ELF-1 (cell line): ENCODE data around the gene PKDCC.
"Not testable (repeated sequence)": the region's sequence is repeated elsewhere in the genome, so short reads cannot be mapped to it uniquely, and the experiment has no call there.

Source experiments
- DNase-seq: peaks from one replicate; pipeline ENCODE4 v3.0.0-alpha.2; 2016; ENCODE audit warnings: low read depth, low spot score

Gene PKDCC

DNA sequence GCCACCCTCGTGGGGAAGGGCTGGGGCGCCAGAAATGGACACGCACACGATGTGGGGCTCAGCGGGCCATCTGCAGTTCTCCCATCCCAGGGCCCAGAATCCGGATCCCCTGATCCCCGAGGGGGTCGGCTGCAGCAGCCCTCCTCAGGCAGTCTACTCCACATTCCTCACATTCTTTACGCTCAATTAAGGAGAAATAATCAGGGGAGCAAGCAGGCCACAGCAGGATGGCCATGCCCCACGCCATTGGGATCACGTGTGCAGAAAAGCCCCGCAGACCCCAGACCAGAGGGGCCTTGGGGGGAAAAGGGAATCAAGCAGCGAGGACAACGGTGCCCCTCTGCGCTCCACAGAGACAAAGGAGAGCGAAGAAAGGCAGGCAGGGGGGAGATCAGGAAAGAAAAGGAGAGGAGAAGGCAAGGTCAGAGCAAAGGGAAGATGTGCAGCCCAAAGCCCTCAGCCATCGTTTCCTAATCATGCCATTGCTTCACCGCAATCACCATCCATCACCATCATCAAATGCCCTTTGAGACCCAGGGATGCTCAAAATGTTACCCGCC lies 17.5 kb upstream of the PKDCC start:
- peak; percentile 90 for DNase-seq

DNA sequence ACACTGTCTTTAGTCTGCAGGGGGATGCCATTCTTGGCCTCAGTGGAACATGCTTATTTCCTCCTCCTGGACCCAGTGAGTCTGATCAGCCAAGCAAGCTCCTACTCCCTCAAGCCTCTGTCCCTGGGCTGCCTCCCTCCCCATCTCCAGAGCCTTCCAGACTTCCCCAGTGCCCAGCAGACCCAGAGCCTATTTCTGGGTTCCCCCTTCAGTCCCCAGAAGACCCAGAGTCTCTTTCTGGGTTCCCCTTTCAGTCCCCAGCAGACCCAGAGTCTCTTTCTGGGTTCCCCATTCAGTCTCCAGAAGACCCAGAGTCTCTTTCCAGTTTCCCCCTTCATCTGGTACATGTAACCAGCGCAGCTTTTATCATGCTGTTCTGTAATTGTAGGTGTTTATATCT lies 17.0 kb upstream of the PKDCC start:
- DNase-seq: no peak

DNA sequence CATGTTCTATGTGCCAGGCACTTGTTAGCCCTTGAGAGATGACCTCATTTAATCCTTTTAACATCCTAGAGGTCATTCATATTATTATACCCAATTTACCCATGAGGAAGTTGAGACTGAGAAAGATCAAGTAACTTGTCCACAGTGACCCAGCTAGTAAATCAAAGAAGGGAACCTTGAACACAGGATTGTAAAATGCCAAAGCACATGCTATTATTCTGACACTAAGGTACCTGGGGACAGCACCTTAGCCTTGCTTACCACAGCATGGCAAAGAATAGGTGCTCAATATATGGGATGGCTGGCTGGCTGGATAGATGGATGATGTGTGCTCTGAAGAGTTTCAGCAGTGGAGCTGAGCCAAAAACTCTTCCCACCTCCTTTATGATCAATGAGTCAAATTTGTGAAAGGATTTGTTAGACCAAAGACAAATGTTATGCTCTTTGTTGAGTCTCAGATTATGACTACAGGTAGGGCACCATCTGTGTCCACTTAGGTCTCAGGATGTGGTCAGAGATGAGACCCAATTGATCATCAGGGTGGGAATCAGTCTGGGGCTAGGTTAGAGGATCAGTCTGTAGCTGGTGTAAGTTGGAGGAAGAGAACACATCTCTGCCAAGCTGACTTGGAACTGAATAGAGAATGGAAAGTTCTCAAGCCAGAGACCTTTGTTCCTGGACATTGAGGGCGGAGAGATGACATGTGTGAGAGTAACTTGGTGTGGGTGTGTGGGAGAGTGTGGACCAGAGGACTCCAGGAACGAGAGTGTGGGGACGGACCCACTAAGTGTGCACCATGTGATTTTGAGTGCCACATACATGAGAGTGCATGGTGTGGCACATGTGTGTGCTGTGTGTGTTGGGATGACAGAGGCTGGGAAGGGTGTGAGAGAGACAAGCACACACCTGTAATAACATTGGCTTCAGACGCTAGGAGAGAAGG lies 16.3 kb upstream of the PKDCC start:
- DNase-seq: no peak

DNA sequence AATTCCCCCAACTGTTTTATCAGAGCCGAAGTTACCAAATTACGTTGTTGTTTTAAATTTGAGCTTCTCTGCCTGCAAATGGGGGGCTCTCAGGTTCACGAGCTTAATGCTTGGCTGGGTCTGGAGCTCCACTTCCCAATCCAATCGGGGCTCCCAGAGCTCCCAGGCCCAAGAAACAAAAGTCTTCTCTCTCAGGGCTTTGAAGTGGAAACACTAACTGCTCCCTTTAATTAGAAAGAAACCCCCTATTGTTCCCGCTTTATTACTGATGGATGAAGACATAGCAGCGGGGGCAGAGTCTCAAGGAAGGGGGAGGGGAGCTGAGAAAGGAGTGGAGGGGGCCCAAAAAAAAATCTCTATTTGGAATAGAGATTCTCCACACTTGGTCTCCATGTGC lies 15.6 kb upstream of the PKDCC start:
- no peak for DNase-seq

DNA sequence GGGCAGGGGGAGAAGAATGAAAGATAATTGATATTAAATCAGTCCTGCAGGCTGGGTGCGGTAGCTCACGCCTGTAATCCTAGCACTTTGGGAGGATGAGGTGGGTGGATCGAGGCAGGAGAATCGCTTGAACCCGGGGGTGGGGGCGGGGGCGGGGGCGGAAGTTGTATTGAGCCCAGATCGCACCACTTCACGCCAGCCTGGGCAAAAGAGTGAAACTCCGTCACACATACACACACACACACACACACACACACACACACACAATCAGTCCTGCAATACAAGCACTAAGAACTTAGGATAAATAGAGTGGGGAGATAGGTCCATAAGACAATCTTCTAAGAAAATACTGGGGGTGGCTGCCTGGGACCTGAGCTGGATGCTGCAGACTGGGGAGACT lies 15.1 kb upstream of the PKDCC start:
- DNase-seq: no peak

DNA sequence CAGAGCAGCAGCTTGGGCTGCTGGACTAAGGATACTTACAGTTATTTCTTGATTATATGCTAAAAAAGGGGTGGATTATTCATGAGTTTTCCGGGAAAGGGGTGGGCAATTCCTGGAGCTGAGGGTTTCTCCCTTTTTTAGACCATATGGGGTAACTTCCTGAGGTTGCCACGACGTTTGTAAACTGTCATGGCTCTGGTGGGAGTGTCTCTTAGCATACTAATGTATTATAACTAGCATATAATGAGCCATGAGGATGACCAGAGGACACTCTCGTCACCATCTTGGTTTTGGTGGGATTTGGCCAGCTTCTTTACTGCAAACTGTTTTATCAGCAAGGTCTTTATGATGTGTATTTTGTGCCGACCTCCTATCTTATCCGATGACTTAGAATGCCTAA lies 13.7 kb upstream of the PKDCC start:
- DNase-seq: not testable (repeated sequence)

DNA sequence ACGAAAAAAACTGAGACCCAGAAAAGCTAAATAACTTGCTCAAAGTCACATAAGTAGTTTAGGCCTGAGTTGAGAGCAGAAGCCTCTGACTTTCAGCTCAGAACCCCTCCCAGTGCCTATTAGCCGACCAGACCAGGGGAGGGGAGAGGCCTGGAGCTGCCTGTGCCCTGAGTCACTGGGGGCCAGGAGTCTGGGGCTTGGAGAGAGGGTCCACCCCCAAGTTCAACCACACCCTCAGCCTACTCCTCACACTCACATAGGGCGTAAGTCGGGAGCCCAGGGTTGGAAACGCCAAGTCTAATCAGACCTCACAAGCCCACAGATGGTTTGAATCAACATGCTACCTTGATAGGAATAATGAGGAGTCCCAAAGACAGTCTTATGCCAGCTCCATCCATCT lies 12.6 kb upstream of the PKDCC start:
- peak; percentile 54 for DNase-seq

DNA sequence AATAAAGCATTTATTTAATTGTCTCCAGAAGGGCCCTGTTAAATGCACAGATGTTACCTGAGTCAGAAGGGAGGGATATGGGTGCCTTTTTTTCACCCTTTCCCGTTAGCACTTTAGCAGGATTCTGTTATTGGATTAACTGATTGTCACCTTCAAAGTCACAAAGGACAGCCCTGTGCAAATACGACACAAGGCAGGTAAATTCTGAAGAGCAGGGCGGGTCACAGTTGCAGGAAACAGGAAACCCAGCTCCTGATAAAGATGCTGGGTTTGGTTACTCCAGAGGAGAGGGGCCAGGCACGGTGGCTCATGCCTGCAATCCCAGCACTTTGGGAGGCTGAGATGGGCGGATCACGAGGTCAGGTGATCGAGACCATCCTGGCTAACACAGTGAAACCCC lies 11.4 kb upstream of the PKDCC start:
- DNase-seq: no peak

DNA sequence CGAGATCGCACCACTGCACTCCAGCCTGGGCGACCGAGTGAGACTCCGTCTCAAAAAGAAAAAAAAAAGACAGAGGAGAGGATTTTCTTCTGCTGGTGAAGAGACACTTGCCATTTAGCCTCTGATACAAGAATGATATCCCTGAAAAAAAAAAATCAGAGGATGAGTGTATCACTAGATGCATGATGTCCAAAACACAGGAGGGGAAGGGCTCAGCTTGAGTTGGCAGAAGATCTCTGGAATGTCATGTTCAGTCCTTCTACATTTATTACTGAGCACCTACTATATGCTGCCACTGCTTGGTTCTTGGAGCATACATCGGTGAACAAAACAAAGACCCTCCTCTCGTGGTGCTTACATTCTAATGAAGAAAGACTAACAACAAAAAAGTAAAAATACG lies 10.9 kb upstream of the PKDCC start:
- no peak for DNase-seq

DNA sequence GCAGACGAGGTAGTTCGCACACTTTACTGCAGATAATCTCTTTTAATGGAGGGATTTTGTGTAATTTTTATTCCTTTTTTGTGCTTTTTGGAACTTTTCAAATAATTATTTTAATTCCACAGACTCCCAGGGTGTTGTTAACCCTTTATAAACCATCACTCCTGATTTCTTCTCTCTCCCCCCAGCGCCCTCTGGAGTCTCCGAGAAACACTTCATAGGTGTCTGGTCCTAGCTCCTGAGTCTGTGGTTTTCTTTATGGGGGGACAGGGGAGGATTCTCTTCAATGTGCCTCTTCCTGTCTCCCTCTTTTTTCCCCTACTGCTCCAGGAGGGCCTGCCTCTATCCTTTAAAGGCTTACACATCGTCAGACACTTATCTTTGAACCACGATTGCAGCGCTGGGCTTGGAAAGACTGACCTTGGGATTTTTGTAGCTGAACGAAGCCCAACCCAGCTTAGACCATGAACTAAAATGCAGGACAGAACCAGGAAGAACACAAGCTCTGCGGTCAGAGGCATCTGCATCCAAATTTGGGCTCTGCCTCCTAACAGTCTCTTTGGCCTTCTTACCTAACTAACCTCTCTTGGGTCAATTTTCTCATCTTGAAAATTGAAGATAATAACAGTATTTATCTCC lies 7.1 kb upstream of the PKDCC start:
- DNase-seq: no peak

DNA sequence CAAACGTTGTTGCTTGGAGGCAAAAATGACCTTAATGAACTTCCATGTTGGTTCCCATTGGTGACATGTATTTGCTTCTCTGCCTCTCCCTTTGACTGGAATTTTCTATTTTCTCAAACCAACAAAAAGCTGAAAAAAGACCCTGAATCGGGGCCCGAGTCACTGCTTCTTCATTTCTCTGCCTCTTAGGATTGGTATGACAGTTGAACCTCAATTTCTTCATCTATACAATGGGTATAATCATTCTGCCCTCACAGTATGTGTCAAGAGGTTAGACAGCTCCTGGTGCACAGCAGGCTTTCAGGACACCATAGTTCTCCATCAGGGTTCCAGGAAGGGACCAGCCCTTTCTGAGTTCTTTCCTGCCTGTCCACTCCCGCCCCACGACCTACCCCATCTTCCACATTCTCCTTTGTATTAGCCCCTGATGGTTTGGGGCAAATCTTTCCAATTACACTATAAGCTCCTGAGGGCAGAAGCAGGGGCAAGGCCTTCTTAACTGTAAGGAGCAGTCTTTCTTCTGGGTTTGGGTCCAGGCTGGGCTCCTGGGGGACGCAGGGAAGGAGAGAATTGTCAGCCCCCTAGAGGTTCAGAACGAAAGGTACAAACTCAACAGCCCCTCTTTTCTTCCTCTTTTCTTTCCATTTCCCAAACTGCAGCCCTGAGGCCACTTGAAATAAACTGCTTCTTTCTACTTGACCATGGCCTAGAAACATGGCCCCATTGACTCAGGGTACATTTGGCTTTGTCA lies 6.3 kb upstream of the PKDCC start:
- no peak for DNase-seq

DNA sequence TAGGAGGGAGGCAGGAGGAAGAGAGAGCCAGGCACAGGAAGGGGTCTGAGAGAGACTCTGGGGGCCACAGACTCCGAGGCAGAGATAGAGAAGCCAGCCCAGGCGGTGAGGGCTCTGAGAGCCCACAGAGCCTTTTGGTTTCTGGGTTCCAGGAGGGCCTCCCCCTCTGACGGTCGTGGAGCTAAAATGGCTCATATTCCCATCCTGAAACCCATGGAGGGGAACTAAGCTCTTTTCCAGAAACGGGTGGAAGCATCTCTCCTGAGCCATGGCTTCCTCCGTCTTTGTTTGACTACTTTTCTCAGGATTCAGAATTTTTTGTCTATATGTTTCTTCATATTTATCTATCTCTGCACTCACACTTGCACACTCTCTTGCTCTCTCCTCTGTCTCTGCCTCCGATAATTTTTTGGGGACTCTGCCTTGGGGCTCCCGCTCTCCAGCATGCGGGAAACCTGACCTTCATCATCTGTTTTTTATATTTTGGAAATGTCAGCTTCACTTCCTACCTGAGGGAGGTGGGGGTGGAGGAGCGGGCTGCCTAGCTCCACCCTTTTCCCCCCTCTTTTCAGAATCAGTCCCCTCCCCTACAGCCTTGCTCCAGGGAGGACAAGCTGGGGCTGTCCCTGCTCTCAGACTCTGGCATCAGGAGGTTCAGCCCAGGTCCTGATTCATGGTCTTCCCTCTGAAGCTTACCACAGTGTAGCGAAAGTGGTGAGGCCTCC lies 5.0 kb upstream of the PKDCC start:
- no peak for DNase-seq

DNA sequence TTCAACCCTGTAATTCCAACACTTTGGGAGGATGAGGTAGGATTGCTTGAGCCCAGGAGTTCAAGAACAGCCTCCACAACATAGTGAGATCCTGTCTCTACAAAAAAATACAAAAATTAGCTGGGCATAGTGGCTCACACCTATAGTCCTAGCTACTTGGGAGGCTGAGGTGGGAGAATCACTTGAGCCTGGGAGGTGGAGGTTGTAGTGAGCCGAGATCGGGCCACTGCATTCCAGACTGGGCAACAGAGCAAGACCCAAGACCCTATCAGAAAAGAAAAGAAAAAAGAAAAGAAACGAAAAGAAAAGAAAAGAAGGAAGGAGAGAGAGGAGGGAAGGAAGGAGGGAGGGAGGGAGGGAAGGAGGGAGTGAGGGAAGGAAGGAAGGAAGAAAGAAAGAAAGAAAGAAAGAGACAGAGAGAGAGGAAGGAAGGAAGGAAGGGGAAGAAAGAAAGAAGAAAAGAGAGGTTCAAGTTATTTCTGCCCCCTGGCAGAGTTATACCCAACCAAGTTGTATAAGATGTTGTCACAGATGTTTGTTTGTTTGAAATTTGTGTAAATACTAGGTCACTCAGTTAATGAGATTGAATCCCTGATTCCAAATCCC lies 3.9 kb upstream of the PKDCC start:
- DNase-seq: no peak

DNA sequence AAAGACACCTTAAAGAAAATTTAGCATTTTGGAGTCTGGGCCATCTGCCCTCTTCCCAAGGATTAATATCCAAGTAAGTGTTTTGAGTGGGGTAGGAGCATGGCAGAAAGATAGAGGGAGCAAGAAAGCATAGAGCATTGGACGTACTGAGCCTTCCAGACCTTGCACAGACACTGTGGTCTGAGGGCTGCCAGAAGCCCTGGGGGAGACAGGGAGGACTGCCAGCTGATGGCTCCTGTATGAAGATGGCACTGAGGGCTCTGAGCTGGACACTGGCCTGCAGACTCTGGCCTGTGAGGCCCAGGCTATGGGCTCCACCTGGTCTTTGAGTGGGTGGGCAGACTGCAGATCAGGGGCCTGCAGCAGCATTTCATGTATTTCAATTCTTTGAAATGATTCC lies 2.9 kb upstream of the PKDCC start:
- DNase-seq: no peak

DNA sequence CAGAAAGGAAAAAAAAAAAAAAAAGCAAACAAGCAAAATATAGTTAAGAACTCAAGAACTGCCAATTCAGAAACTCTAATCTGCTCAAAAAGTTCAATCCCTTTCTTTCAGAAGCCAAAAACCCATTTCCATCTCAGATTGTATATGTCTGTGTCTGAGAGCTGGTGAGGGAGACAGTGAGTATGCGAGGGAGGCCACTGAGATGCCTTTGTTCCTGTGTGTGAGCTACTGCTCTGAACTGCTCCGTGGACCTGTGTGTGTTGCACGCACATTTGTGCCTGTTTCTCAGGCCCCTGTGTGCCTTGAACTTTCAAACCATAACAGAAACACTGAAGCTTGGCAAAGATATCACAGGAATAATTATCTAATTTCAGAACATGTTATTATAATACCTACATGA lies 2.5 kb upstream of the PKDCC start:
- DNase-seq: no peak

DNA sequence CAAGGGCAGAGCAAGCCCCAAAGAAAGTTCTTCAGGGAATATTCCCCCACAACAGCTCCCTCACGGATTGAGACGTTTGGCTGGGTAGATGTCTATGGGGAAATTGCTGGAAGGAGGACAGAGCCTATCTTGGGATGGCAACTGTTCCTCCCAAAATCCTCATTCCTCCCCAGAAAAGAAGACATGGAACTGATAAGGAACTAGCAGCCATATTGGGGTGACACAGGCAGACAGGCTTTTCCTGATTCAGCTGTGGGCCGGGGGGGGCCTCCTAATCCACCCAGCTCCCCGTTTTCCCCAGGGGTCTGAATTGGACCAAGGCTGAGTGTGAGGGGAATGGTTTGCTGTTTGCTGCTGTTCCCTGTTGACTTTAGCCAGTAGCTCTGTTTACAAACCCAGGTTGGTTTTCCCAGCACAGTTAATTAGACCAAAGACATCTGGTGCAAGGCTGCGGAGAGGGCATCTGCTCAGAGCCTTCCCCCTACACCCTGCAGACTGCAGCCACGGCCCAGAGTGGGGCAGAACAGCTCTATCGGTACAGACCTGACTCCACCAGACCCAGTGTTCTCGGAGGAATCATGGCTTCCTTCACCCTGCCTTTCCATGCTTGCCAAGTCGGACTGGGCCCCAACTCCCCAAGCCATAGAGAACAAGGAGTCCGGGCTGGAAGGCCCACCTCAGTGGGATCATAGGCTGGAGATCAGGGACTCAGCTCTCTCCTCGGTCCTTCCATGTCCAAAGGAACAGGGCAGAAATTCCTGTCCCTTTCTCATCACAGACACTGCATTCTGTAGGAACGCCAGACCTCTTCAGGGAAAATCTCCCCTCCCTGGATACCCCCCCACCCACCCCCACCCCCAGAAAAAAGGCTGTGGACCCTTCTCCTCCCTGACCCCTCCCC lies 1.7 kb upstream of the PKDCC start:
- DNase-seq: peak; percentile 59

DNA sequence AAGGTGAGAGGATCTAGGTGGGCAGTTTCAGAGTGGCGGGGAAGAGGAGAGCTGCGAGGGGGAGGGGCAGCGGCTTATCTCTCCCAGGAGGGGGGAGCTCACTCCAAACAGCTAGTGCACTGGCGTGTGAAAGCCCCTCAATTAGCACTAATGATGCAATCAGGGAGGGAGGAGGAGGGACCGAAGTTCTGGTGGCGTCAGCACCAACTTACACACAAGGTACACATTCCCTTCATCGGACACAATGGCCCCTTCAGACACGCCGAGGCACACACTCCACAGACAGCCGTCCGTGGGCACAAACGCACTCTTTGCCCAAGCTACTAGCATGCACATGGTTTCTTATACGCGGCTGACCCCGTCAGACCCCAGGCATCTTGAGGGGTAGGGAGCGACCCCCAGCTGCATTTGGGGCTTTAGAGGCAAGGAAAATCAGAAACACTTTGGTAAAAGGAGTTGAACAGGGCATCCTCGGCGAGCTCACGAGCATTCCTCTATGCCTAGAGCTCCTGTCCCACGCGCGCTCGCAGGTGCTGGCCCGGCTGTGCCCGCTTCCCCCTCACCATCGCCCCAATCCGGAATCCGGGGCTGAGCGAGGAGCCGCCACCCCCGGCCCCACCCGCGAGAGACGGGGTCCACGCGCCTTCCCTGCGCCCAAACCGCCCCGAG lies 868 bp upstream of the PKDCC start:
- DNase-seq: peak; percentile 96

DNA sequence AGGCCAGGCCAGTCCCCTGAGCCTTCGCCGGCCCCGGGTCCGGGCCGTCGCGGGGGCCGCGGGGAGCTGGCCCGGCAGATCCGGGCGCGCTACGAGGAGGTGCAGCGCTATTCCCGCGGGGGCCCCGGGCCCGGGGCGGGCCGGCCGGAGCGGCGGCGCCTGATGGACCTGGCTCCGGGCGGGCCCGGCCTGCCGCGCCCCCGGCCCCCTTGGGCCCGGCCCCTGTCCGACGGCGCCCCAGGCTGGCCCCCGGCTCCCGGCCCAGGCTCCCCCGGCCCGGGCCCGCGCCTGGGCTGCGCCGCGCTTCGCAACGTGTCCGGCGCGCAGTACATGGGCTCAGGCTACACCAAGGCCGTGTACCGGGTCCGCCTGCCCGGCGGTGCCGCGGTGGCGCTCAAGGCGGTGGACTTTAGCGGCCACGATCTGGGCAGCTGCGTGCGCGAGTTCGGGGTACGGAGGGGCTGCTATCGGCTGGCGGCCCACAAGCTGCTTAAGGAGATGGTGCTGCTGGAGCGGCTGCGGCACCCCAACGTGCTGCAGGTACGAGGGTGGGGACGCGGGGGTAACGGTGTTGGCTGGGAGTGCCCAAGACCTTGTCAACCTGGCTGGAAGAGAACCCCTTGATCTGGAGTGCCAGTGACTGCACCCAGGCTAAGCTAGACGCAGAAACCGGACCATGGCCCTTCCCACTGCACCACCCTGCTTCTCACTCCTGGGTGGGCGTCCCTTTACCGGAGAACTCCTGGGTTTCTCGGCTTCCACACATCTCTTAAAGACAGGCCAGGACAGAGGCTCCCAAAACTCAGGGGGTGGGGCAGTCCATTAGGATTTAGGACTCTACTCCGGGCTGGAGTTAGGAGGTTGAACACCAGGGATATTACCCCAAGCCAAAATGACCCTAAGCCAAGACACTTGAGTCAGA lies 739 bp downstream of the PKDCC start:
- DNase-seq: no peak
